GM12878 (cell line): ENCODE data around the gene LRRC52.
"Not testable (repeated sequence)": the region's sequence is repeated elsewhere in the genome, so short reads cannot be mapped to it uniquely, and the experiment has no call there.

Source experiments
- BCL11A ChIP-seq: IDR thresholded peaks from 2 replicates; pipeline ENCODE4 v1.6.1; 2011; ENCODE audit warnings: low read depth, low read length
- CTCF ChIP-seq, 3 experiments: IDR thresholded peaks in 2 of 3; conservative IDR thresholded peaks in 1 of 3; 2 replicates each; pipeline ENCODE4 v1.5.1; 2011; ENCODE audit warnings: low read depth in 3 of 3, low read length in 3 of 3, mild to moderate bottlenecking in 3 of 3, control low read depth in 2 of 3, moderate library complexity in 2 of 3, inconsistent platforms in 1 of 3, mixed read lengths in 1 of 3; ENCODE audit not compliant: control insufficient read depth in 2 of 3, insufficient read depth in 1 of 3; ENCODE audit errors: extremely low read depth in 1 of 3
- E4F1 ChIP-seq: fragments of 450-650 bp; IDR thresholded peaks from 2 replicates; pipeline ENCODE4 v1.6.1; 2018; ENCODE audit warnings: borderline replicate concordance, mild to moderate bottlenecking; ENCODE audit not compliant: partially characterized antibody
- NBN ChIP-seq: fragments of 450-650 bp; IDR thresholded peaks from 2 replicates; pipeline ENCODE4 v1.6.1; 2016
- POLR2A ChIP-seq: IDR thresholded peaks from 2 replicates; pipeline ENCODE4 v1.6.1; 2011; ENCODE audit warnings: low read depth, mild to moderate bottlenecking, low read length

GRCh38 chr1:165591391-165591790, 47.6 kb downstream of the LRRC52 start:
- TF ChIP-seq E4F1; BCL11A; POLR2A; NBN; CTCF (IDR thresholded peaks at IDR 0.05 in 2 of 3, conservative IDR thresholded peaks at IDR 0.05 in 1 of 3; ENCODE audit: control insufficient read depth in 2 of 3, extremely low read depth in 1 of 3, insufficient read depth in 1 of 3, low read depth in 3 of 3, low read length in 3 of 3): not testable (repeated sequence)
